Neural progenitor cell (in vitro differentiated cells): ENCODE results near the gene ARL15.

Experiments
- CTCF ChIP-seq: fragments of 200-600 bp; sonication (generic); IDR thresholded peaks from 2 replicates; pipeline ENCODE4 v1.5.1; 2017; ENCODE audit warnings: antibody characterized with exemption, mild to moderate bottlenecking
- EZH2 ChIP-seq: fragments of 200-600 bp; sonication (generic); IDR thresholded peaks from 2 replicates; pipeline ENCODE4 v1.6.1; 2017; ENCODE audit warnings: antibody characterized with exemption, mild to moderate bottlenecking, moderate library complexity
- EZH2phosphoT487 ChIP-seq: fragments of 200-600 bp; sonication (generic); IDR thresholded peaks from 2 replicates; pipeline ENCODE4 v1.6.1; 2017; ENCODE audit warnings: antibody characterized with exemption

GRCh38 chr5:54187694-54188093, 122.7 kb downstream of the ARL15 start:
- TF ChIP-seq CTCF: no peak
- no peak for TF ChIP-seq EZH2
- TF ChIP-seq EZH2phosphoT487: no peak
